Kidney epithelial cell (primary cell): ENCODE results near the gene ADAD2. TPM values are rescaled to one million over a fixed set of nuclear protein-coding genes. Genes with fewer than 3 reads are reported as not detected.
A peak's percentile ranks its signal among the peaks of the same experiment; 100 is the strongest.

ENCODE experiments used
- DNase-seq: peaks from one replicate; pipeline ENCODE4 v3.0.0-alpha.2; 2010; ENCODE audit warnings: low read depth
- H3K27me3 ChIP-seq: 2 replicates; pipeline ENCODE4 v1.6.0; 2011; ENCODE audit warnings: low read length; ENCODE audit not compliant: control insufficient read depth, insufficient read depth
- H3K36me3 ChIP-seq: 2 replicates; pipeline ENCODE4 v1.5.1; 2011; ENCODE audit warnings: low read length; ENCODE audit not compliant: control insufficient read depth, insufficient read depth
- H3K4me3 ChIP-seq: 2 replicates; pipeline ENCODE4 v1.5.1; 2011; ENCODE audit warnings: low read depth, mild to moderate bottlenecking, control low read depth, low read length
- CTCF ChIP-seq: IDR thresholded peaks from 2 replicates; pipeline ENCODE4 v1.5.1; 2011; ENCODE audit warnings: mild to moderate bottlenecking, moderate library complexity, low read length, control low read depth, inconsistent platforms; ENCODE audit not compliant: insufficient read depth, poor library complexity, severe bottlenecking
- total RNA-seq: library from RNA; depleted of rRNA; stranded (reverse); fragments of >200 nt; gene quantifications from 2 replicates; pipeline ENCODE4 v1.2.3, GENCODE V29; 2015

The ADAD2 gene
- total RNA-seq, 1 donor from 2014 or later: not detected

- Histone ChIP-seq H3K27me3 (peaks cover 5% of the 10 kb centered on the region), H3K4me3 (no peak overlapping the region), H3K36me3 (no peaks in the 10 kb centered on the region)
- no peak for DNase-seq
- no peak for TF ChIP-seq CTCF
Measured at GRCh38 chr16:84169765-84170310, 21.1 kb upstream of the ADAD2 start.

- TF ChIP-seq CTCF: no peak
- Histone ChIP-seq H3K27me3 (no peaks in the 10 kb centered on the region), H3K4me3 (no peak overlapping the region), H3K36me3 (no peaks in the 10 kb centered on the region)
- DNase-seq: no peak
Measured at GRCh38 chr16:84174396-84174795, 16.6 kb upstream of the ADAD2 start.

GRCh38 chr16:84175350-84176081 is 15.4 kb upstream of the ADAD2 start:
- TF ChIP-seq CTCF: peak; percentile 84
- H3K4me3 ChIP-seq: no peak overlapping the region
- H3K36me3 ChIP-seq: no peaks in the 10 kb centered on the region
- DNase-seq: no peak
- H3K27me3 ChIP-seq: no peaks in the 10 kb centered on the region

GRCh38 chr16:84176192-84177053 is 14.5 kb upstream of the ADAD2 start:
- TF ChIP-seq CTCF: no peak
- H3K4me3 ChIP-seq: no peak overlapping the region
- no peaks in the 10 kb centered on the region for H3K36me3 ChIP-seq
- DNase-seq: no peak
- no peaks in the 10 kb centered on the region for H3K27me3 ChIP-seq

- no peak for TF ChIP-seq CTCF
- peak; percentile 32 for DNase-seq
- no peaks in the 10 kb centered on the region for H3K27me3 ChIP-seq
- H3K36me3 ChIP-seq: no peaks in the 10 kb centered on the region
- H3K4me3 ChIP-seq: no peak overlapping the region
Measured at GRCh38 chr16:84177741-84178073, 13.2 kb upstream of the ADAD2 start.
